Neural cell (in vitro differentiated cells): ENCODE results near the gene CTSE.

Experiments
- EP300 ChIP-seq: fragments of 450-650 bp; conservative IDR thresholded peaks from 2 replicates; pipeline ENCODE4 v1.6.1; 2014; ENCODE audit warnings: antibody characterized with exemption, mild to moderate bottlenecking, moderate library complexity; ENCODE audit not compliant: poor library complexity, severe bottlenecking
- EZH2 ChIP-seq: fragments of 200-600, 300-800 bp; shearing (Covaris generic), sonication (generic); IDR thresholded peaks from 2 replicates; pipeline ENCODE4 v1.6.1; 2014; ENCODE audit warnings: antibody characterized with exemption, low read length, borderline replicate concordance, mild to moderate bottlenecking; ENCODE audit not compliant: insufficient read depth, poor library complexity, severe bottlenecking
- MXI1 ChIP-seq: fragments of 450-650 bp; conservative IDR thresholded peaks from 2 replicates; pipeline ENCODE4 v1.6.1; 2014; ENCODE audit warnings: antibody characterized with exemption, mild to moderate bottlenecking; ENCODE audit not compliant: poor library complexity, severe bottlenecking
- POLR2AphosphoS5 ChIP-seq: IDR thresholded peaks from 2 replicates; pipeline ENCODE4 v1.6.1; 2012
- RAD21 ChIP-seq: fragments of 450-650 bp; conservative IDR thresholded peaks from 2 replicates; pipeline ENCODE4 v1.6.1; 2014; ENCODE audit warnings: antibody characterized with exemption, mild to moderate bottlenecking, moderate library complexity
- REST ChIP-seq: IDR thresholded peaks from 2 replicates; pipeline ENCODE4 v1.6.1; 2012; ENCODE audit warnings: borderline replicate concordance
- SMC3 ChIP-seq: fragments of 450-650 bp; conservative IDR thresholded peaks from 2 replicates; pipeline ENCODE4 v1.6.1; 2014; ENCODE audit warnings: antibody characterized with exemption, mild to moderate bottlenecking, moderate library complexity; ENCODE audit not compliant: poor library complexity
- TAF1 ChIP-seq: IDR thresholded peaks from 2 replicates; pipeline ENCODE4 v1.6.1; 2012; ENCODE audit warnings: low read depth
- TF ChIP-seq, protein P1 (sequence below): fragments of 450-650 bp; IDR thresholded peaks from 2 replicates; pipeline ENCODE4 v1.5.1; 2014; ENCODE audit warnings: antibody characterized with exemption, mild to moderate bottlenecking, moderate library complexity; ENCODE audit not compliant: poor library complexity, severe bottlenecking

DNA sequence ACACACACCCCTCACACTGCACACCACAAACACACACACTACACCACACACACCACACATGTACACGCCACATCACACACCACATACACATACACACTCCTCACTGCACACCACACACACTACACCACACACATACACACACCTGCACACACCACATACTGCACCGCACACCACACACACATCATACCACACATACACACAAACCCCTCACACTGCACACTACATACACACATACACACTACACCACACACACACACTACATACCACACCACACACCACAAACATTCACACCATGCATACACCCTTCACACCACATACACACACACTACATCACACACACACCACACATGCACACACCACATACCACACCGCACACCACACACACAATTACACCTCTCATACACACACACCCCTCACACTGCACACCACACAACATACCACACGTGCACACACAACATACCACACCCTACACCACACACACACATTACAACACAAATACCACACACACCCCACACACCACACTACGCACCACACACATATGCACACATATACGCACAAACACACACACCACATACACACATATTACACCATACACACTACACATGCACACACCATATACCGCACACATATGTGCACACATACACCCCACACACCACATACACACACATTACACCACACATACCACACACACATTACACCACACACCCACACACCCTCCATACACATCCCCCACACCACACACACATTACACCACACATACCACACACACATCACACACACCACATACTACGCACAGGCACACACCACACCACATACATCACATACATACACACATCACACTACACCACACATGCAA lies 50.1 kb downstream of the CTSE start:
- TF ChIP-seq, protein P1, sequence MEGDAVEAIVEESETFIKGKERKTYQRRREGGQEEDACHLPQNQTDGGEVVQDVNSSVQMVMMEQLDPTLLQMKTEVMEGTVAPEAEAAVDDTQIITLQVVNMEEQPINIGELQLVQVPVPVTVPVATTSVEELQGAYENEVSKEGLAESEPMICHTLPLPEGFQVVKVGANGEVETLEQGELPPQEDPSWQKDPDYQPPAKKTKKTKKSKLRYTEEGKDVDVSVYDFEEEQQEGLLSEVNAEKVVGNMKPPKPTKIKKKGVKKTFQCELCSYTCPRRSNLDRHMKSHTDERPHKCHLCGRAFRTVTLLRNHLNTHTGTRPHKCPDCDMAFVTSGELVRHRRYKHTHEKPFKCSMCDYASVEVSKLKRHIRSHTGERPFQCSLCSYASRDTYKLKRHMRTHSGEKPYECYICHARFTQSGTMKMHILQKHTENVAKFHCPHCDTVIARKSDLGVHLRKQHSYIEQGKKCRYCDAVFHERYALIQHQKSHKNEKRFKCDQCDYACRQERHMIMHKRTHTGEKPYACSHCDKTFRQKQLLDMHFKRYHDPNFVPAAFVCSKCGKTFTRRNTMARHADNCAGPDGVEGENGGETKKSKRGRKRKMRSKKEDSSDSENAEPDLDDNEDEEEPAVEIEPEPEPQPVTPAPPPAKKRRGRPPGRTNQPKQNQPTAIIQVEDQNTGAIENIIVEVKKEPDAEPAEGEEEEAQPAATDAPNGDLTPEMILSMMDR, result no peak
- TF ChIP-seq SMC3, result no peak
- TF ChIP-seq RAD21, result no peak
- TF ChIP-seq REST, result no peak
- no peak for TF ChIP-seq EZH2
- no peak for TF ChIP-seq POLR2AphosphoS5
- TF ChIP-seq EP300, result no peak
- TF ChIP-seq MXI1, result no peak
- no peak for TF ChIP-seq TAF1
